HG02938 (cell line): ENCODE results near the gene RNF224.
"Not testable (repeated sequence)": the region's sequence is repeated elsewhere in the genome, so short reads cannot be mapped to it uniquely, and the experiment has no call there.

ENCODE experiments used
- ATAC-seq: cut with Tn5 transposase; IDR thresholded peaks from one replicate; pipeline ENCODE4 v1.9.1; 2021; ENCODE audit warnings: mild to moderate bottlenecking, moderate library complexity; ENCODE audit not compliant: unreplicated experiment

RNF224 gene

DNA sequence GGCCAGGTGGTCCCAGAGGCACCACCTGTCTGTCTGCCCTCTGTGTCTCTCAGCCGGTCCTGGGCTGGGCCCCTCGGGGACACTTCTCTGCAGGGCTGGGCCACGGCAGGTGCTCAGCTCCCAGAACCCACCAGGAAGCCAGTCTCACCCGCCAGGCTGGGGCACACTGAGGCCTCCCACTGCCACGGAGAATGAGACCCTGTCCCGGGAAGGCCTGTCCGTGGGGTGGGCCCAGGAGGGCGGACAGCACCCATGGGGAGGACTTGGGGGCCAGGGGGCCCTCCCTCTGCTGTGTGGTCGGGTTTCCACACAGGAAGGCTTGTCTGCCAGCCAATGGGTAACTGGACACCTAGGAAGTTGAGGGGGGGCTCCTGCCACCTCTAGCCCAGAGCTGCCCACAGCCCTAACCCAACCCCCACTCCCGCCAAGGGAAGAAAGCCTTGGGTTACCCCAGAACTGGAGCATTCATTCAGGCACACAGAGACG is 9.7 kb downstream of the RNF224 start:
- ATAC-seq, result no peak

DNA sequence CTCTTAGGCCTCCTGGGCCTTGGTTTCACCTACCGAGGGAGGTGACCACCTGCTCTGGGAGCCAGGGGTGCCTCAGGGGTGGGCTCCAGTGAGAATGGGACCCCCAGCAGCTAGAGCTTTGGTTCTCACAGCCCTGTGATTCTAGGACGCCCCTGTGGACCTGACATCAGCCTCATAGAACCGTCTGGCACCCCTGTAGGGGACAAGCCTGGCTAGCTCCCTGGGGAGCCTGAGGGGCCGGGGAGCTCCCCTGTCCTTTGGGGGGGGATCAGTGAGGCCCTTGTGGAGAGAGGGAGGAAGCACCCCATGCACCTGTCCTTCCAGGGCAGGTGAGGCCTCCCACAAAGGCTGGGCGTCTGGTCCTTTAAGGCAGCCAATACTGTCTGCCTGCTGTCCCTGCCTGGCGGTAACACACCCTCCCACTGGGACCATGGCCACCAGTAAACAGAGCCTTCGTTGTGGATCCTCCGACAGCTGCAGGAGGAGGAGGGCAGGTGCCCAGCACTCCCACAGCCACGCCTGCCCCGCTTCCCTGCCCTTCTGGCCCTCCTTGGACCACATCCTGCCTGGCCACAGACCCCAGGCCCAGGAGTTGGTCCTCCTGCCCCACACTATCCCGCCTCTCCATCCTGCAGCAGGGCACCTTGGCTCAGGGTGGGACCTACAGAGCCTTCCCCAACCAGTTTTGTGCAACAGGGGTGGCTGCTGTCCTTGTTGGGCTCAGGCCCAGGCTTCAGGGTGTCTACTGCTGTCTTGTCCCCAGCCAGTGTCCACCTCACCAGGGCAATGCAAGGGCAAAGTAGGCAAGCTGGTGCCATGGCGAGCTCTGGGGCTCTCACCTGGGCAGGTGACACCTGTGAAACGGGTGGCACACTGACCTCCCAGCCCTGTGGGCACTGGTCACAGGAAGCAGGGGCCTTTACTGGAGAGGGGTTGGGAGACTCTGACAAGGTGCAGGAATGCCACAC is 10.7 kb downstream of the RNF224 start:
- ATAC-seq, result no peak

DNA sequence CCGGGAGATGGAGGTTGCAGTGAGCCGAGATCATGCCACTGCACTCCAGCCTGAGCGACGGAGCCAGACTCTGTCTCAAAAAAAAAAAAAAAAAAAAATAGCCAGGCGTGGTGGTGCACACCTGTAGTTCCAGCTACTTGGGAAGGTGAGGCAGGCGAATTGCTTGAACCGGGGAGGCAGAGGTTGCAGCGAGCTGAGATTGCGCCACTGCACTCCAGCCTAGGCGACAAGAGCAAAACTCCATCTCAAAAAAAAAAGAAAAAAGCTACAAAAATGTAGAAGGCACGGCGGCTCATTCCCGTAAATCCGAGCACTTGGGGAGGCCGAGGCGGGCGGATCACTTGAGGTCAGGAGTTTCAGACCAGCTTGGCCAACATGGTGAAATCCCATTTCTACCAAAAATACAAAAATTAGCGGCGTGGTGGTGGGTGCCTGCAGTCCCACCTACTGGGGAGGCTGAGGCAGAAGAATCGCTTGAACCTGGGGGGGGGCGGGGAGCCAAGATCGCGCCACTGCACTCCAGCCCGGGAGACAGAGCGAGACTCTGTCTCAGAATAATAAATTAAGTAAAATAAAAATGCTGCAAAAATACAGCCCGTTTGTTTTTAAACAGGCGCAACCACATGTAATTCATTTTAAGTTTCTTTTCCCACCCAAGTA is 12.4 kb downstream of the RNF224 start:
- ATAC-seq, result not testable (repeated sequence)

DNA sequence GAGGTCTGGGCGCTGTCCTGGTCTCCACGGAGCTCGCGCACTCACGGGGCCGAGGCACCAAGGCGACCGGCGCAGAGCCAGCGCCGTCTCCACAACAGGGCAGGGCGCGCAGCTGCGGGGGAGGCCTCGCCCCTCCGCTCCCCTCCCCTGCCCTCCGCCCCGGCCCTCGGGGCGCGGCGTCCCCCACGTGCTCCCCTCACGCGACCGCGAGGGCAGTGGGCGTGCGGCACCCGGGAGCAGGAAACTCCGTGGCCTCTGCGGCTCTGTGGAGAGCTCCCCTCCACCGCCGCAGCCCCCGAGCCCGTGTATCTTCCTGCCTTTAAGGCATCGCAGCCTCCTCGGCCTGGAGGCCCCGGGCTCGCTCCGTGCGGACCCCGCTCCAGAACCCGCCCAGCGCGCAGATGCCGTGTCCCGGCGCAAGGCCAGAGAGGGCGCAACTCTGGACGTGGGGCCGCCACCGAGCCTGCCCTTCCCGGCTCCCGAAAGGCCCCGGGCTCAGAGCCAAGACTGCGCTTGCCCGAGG is 13.1 kb downstream of the RNF224 start:
- peak; percentile 17 for ATAC-seq

DNA sequence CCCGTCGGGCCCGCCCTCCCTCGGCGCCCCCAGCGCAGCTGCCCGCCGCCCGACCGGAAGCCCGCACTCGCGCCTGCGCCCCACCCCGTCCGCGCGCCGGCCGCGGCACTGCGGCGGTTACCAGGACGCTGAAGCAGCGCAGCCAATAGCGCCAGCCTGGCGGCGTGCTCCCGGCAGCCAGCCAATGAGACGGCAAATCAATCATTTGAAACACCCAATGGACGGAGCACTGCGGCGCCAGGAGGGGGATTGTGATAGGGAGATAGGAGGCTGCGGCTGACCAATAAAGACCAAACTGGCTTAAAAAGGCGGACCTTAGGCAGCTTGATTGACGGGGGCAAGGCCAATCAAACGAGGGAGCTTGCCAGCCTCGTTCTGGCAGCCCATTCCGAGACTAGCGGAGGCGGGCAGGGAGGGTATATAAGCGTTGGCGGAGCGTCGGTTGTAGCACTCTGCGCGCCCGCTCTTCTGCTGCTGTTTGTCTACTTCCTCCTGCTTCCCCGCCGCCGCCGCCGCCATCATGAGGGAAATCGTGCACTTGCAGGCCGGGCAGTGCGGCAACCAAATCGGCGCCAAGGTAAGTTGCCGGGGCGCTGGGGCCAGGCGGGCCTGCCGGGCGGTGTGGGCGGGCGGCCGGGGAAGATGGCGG is 13.7 kb downstream of the RNF224 start, which contains the start of gene TUBB4B:
TSS of gene TUBB4B (plus strand) at position 447 of the 649 bp plus-strand sequence. CDS start at position 521, 74 bp downstream.
- peak; percentile 79 for ATAC-seq

DNA sequence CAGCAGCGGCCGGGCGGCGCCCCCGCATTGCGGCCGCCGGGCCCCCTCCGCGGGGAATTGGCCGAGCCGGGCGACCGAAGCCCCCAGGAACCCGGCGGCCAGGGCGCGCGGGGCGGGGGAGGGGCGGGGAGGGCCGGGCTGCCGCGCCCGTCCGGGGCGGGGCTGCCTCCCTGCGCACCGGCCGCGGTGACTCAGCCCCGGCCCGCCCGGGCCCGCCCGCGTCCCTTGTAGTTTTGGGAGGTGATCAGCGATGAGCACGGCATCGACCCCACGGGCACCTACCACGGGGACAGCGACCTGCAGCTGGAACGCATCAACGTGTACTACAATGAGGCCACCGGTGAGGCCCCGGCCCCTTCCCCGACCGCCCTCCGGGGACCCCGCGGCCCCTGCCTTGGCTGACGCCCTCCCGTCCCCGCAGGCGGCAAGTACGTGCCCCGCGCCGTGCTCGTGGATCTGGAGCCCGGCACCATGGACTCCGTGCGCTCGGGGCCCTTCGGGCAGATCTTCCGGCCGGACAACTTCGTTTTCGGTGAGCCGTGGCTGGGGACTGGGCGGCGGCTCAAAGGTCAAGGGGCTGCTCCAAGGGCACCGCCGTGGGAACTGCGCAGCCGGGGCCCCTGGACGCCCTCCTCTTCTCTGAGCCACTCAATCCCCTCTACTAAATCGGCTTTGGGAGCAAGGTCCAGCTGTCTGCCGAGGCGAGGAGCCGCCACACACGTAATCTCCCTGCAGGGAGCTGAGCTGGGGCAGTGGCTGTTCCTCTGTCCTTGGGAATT is 14.4 kb downstream of the RNF224 start:
- ATAC-seq, result no peak

DNA sequence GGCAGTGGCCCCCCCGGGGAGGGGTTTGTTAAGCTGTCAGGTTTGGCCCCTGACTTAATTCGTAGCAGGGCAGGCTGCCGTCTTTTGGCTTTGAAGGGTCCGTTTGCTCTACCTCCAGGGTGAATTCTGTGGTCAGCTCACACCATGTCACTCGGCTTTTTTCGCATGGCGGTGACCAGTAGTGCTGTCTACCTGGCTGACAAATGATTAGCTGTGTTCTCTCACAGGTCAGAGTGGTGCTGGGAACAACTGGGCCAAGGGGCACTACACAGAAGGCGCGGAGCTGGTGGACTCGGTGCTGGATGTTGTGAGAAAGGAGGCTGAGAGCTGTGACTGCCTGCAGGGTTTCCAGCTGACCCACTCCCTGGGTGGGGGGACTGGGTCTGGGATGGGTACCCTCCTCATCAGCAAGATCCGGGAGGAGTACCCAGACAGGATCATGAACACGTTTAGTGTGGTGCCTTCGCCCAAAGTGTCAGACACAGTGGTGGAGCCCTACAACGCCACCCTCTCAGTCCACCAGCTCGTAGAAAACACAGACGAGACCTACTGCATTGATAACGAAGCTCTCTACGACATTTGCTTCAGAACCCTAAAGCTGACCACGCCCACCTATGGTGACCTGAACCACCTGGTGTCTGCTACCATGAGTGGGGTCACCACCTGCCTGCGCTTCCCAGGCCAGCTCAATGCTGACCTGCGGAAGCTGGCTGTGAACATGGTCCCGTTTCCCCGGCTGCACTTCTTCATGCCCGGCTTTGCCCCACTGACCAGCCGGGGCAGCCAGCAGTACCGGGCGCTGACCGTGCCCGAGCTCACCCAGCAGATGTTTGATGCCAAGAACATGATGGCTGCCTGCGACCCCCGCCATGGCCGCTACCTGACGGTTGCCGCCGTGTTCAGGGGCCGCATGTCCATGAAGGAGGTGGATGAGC is 15.2 kb downstream of the RNF224 start:
- no peak for ATAC-seq

DNA sequence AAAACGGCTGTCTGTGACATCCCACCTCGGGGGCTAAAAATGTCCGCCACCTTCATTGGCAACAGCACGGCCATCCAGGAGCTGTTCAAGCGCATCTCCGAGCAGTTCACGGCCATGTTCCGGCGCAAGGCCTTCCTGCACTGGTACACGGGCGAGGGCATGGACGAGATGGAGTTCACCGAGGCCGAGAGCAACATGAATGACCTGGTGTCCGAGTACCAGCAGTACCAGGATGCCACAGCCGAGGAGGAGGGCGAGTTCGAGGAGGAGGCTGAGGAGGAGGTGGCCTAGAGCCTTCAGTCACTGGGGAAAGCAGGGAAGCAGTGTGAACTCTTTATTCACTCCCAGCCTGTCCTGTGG is 15.9 kb downstream of the RNF224 start:
- not testable (repeated sequence) for ATAC-seq

DNA sequence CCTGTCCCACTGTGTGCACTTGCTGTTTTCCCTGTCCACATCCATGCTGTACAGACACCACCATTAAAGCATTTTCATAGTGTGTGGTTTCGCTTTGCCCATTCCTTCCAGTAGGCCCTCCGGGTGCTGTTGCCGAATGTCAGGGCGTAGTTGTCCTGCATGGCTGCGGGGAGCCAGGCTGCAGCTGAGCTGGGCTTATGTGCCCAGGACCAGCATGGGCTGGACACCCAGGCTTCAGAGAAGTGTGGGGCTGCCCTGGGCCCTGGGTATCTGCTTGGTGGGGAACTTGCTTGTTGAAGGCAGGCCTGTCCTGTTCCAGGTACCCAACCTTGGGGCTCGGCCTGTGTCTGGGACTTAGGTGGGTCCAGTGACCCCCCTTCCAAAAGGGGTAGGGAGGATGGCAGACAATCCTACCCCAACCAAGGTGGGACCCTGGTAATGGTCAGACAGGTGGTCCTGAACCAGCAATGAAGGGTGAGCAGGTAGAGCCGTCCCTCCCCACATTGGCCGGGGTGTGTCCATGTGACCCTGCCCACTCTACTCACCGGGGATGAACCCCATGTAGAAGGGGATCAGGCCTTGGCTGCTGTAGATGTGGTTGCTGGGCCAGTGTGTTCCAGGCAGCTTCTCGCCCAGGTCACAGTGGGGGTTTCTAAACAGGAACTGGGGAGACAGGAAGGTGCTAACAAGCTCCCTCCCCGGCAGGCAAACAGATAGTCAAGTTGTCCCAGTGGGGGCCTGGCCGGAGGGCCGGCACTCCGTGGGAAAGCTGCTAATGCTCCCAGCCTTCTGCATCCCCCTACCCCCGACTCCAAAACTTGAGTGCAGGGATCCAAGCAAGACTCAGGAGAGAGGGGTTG is 16.6 kb downstream of the RNF224 start:
- no peak for ATAC-seq

DNA sequence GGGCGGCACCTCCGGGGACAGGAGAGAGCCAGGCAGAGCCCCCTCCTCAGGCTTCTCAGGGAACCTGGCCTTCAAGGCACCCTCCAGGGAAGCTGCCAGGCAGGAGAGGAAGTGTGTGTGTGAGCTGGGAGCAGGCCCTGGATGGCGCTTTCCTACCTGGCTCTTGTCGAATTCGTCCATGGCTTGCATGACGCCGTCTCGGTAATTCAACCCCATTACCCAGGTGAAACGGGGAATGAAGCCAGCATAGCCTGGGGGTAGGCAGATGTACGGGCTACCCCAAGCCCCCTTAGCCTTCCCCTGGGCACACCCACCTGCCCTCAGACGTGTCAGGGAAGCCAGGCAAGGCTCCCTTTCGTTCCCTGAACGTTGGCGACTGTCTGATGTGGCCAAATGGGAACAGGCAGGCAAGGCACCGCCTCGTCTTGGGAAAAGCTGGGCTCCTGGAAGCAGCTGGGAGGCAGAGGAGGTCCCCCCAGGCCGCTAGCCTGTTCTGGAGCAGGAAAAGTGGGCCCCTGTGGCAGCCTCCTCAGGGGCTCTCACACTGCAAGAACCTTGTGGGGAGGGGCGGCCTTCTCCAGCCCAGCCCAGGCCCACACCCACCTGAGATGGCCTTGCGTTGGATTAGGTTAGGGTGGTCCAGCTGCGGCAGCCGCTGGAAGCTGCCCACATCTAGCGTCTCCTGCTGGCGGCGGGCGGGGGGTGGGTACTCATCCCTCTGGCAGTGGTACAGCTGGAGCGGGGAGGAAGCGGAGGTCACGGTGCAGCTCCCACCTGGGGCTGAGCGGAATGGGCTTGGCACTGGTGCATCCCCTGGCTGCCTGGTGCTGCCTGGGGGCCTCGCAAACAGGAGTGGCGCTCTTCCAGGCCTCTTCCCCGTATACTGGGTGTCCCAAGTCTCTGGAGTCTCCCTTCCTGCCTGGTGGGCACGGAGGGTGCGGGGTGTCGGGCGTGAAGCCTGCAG is 17.5 kb downstream of the RNF224 start:
- no peak for ATAC-seq

DNA sequence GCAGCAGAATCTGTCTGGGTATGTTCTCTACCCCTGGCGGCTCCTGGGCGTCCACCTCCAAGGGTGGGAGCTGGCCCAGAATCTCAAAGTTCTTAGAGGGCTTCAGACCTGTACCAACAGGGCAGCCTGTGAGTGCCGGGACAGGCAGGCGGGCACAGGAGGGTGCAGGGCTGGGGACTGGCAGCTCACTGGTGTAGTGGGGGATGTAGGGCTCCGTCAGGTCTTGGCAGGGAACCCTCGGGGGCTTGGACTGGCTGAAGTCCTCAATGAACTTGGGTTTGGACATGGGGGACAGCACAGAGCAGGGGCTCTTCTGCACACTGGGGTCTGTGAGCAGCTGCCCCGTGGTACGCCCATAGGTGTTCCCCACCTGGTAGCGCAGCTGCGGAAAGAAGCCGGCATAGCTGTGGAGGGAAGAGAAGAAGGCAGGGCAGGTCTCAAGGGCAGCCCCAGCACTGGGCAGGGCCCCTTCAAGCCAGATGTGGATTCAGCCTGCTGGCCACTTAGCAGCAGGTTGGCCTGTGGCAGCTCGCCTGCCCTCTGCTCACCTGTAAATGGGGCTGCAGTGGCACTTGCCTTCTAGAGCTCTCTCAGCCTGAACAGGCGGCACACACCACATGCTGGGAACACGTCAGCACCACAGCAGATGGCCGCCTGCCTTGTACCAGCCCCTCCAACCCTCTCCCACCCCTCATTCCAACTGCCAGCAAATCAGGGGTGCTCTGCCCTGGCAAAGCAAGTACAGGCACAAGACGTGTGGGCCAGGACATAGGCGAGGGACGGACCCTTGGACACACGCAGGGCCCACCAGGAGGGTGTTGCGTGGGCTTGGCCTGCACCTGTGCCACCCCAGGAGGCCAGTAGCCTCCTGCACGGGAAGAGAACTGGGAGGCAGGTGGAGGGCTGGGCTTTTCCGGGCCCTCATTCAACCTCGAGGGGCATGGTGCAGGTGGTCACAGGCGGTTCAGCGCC is 18.4 kb downstream of the RNF224 start:
- ATAC-seq, result no peak

DNA sequence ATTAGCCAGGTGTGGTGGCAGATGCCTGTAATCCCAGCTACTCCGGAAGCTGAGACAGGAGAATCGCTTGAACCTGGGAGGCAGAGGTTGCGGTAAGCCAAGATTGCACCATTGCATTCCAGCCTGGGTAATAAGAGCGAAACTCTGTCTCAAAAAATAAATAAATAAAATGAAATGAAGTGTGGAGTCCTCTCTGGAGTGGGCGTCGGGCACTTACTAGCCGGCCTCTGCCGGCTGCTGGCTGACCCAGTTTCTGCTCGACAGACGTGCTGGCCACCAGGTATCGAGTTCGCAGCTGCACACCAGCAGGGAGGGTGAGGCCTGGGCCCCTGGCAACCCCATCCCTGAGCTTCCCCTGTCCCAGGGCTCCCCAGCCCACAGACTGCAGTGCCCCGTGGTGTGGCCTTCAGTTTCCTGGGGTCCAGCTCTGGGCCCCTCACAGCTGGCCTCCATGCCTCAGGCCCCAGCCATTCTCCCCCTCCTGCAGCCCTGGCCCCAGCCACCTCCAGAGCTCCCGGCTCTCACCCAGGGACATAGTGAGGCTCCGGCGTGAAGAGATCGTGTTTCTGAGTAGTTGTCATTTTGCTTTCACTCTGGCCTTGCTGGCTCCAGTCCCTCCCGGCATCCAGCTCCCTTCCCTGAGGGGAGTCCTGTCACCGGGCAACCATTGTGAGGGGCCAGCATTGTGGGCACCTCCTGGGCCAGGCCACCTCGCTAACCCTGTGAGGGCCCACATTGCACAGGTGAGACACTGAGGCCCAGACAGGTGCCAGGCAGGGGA is 20.0 kb downstream of the RNF224 start:
- ATAC-seq, result no peak

DNA sequence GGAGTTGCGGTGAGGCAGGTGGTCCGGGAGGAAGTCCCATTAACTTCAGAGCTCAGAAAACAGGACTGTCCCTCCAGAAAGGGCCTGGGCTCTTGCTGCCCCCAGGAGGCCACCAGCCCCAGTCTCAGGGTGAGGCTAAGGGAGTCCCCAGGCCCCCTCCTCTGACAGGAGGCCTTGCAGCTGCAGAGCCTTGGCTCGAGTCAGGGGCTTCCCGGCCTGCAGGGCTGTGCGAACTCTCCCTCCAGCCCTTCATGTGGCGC is 20.5 kb downstream of the RNF224 start:
- no peak for ATAC-seq

DNA sequence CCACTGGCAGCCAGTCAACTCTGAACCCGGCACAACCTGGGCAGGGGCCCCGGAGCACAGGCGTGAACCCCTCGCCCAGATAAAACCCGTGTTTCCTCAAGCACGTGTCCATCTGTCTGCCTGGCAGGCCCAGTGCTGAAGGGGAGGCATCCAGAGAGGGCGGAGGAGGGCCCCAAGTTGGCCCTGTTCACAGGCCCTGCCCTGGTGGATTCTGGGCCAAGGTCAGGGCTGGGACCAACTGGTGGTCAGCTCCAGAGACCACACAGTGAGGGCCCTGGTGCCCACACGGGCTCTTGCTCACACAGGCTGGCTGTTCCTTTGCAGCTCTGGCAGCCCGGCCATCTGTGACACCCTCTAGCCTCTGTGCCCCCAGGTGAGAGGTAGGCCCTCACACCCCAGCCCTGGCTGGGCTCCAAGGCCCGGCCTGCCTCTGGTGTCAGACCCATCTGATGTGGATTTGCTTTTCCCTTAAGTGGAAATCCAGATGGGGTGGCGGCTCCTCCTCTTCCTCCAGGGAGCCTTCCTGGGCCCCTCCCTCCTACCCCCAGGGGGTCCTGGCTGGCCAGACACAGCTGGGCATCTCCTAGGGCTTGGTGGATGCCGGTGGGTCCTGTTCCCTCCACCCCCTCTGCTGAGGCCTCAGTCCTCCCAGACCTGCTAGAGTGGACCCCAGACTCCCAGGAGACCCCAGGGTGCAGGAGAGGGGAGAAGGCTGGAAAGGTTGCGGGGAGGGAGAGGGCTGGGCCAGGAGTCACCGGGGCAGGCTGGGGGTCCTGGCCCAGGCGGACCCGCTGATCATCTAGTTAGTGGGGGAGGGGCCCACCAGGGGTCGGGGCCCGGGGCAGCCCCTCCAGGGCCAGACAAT is 23.3 kb downstream of the RNF224 start:
- no peak for ATAC-seq

DNA sequence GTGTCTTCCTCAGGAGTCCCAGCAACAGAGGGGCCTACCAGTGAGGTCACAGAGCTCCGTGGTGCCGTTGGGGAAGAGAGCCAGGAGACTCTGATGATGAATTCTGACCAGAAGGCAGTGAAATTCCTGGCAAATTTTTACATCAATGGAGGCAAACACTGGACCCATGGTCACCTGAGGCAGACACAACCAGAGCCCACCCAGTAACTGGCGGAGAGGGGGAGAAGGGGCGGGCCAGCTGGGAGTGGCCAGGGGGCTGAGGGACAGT is 23.8 kb downstream of the RNF224 start, which contains the start of gene STPG3:
TSS of gene STPG3 (plus strand) at position 93 of the 268 bp plus-strand sequence. CDS start at position 94, 1 bp downstream.
- no peak for ATAC-seq
